Measurements from ENCODE around the gene BEST4. TPM values are rescaled to one million over a fixed set of nuclear protein-coding genes. Genes with fewer than 3 reads are reported as not detected.

BEST4 gene
- polyA plus RNA-seq (2013, experiment 1 of 4), result 1.0 TPM
- 1.1 TPM for polyA plus RNA-seq (2013, experiment 2 of 4)
- polyA plus RNA-seq (2013, experiment 3 of 4), result 1.3 TPM
- polyA plus RNA-seq (2013, experiment 4 of 4), result 1.5 TPM

DNA sequence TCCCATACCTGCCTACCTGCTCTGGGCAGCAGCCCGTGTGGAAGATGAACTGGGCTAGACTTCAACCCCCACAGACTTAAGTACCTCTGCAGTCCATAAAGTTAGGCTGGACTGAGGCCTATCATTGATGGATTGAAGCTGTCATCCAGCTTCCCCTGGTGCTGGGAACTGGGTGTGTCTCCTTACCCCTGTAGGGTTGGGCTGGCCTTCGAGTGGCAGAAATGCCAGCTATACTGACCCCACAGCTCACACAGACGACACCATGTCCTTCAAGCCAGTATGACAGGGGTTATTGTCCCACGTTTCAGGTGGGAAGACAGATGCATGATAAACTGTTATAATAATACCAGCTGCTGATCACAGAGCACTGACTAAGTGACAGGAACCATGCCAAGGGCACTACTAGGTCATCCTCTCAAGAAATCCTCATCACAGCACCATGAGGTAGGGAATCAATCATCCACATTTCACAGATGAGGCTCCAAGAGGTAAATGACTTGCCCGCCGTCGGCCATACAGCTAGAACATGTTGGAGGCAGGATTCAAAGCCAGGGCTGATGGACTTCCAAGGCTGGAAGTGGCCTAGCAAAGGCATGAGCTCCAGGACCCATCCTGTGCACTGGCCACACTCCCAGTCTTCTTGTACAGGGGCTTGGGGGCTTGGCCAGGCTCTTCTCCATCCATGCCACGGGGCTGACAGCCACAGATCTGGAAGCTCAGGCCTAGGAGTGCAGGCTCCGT is at the start of gene BEST4:
Gene BEST4, minus strand, starts transcription at position 51 of the 741 bp plus-strand sequence. CDS start 465 bp downstream, outside the sequence.
- no peak within 1 kb of the TSS for H3K27ac ChIP-seq (ENCODE audit: insufficient read depth, low read depth, low read length, poor library complexity, severe bottlenecking)
- H3K36me3 ChIP-seq (ENCODE audit: control insufficient read depth, insufficient read depth, low read length), result no peaks in the 10 kb centered on the region
- H3K4me3 ChIP-seq (ENCODE audit: insufficient read depth, low read depth, low read length), result no peak within 1 kb of the TSS
- peaks cover 10% of the 10 kb centered on the region for H3K4me1 ChIP-seq (ENCODE audit: control insufficient read depth, insufficient read depth, low read length)
- H3K9me3 ChIP-seq (ENCODE audit: control insufficient read depth, low read length), result no peaks in the 10 kb centered on the region
- peaks cover 22% of the 10 kb centered on the region for H3K27me3 ChIP-seq (ENCODE audit: control insufficient read depth, insufficient read depth, low read length, poor library complexity, severe bottlenecking)
- 94 to 95% methylated on average over 9 of the region's 9 CpGs for WGBS, 2 experiments

- Histone ChIP-seq H3K4me3 (ENCODE audit: insufficient read depth, low read depth, low read length) (no peak overlapping the region), H3K36me3 (ENCODE audit: control insufficient read depth, insufficient read depth, low read length) (no peaks in the 10 kb centered on the region), H3K4me1 (ENCODE audit: control insufficient read depth, insufficient read depth, low read length) (no peaks in the 10 kb centered on the region), H3K9me3 (ENCODE audit: control insufficient read depth, low read length) (no peaks in the 10 kb centered on the region), H3K27me3 (ENCODE audit: control insufficient read depth, insufficient read depth, low read length, poor library complexity, severe bottlenecking) (peaks cover under 1% of the 10 kb centered on the region), H3K27ac (ENCODE audit: insufficient read depth, low read depth, low read length, poor library complexity, severe bottlenecking) (no peak overlapping the region)
- WGBS, 2 experiments, result 72 to 74% methylated on average over 23 of the region's 23 CpGs
Observed at GRCh38 chr1:44835738-44836675, 48.0 kb upstream of the BEST4 start.

DNA sequence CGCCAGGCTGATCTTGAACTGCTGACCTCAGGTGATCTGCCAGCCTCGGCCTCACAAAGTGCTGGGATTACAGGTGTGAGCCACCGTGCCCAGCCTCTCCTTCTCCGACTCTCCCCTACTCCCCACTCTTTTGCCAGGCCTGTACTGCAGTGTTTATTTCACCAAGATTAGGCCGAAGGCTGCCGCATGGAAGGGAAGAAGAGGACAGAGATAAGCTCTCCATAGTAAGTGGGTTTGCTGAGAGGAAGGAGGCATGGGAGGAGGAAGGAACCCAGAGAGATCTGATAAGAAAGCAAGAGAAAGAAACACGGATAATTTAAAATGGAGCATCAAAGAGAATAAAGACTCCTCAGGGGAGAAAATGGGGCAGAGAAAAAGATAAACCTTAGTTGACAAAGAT is 46.4 kb upstream of the BEST4 start:
- H3K27ac ChIP-seq (ENCODE audit: insufficient read depth, low read depth, low read length, poor library complexity, severe bottlenecking), result no peak overlapping the region
- WGBS, 2 experiments, result 89 to 92% methylated on average over 7 of the region's 7 CpGs
- H3K36me3 ChIP-seq (ENCODE audit: control insufficient read depth, insufficient read depth, low read length), result no peaks in the 10 kb centered on the region
- no peaks in the 10 kb centered on the region for H3K27me3 ChIP-seq (ENCODE audit: control insufficient read depth, insufficient read depth, low read length, poor library complexity, severe bottlenecking)
- no peaks in the 10 kb centered on the region for H3K9me3 ChIP-seq (ENCODE audit: control insufficient read depth, low read length)
- no peak overlapping the region for H3K4me3 ChIP-seq (ENCODE audit: insufficient read depth, low read depth, low read length)
- H3K4me1 ChIP-seq (ENCODE audit: control insufficient read depth, insufficient read depth, low read length), result no peaks in the 10 kb centered on the region

GRCh38 chr1:44832056-44832705 is 44.2 kb upstream of the BEST4 start:
- Histone ChIP-seq H3K27me3 (ENCODE audit: control insufficient read depth, insufficient read depth, low read length, poor library complexity, severe bottlenecking) (no peaks in the 10 kb centered on the region), H3K9me3 (ENCODE audit: control insufficient read depth, low read length) (no peaks in the 10 kb centered on the region), H3K36me3 (ENCODE audit: control insufficient read depth, insufficient read depth, low read length) (no peaks in the 10 kb centered on the region), H3K4me1 (ENCODE audit: control insufficient read depth, insufficient read depth, low read length) (no peaks in the 10 kb centered on the region), H3K4me3 (ENCODE audit: insufficient read depth, low read depth, low read length) (no peak overlapping the region), H3K27ac (ENCODE audit: insufficient read depth, low read depth, low read length, poor library complexity, severe bottlenecking) (no peak overlapping the region)
- 83 to 87% methylated on average over 13 of the region's 13 CpGs for WGBS, 2 experiments

DNA sequence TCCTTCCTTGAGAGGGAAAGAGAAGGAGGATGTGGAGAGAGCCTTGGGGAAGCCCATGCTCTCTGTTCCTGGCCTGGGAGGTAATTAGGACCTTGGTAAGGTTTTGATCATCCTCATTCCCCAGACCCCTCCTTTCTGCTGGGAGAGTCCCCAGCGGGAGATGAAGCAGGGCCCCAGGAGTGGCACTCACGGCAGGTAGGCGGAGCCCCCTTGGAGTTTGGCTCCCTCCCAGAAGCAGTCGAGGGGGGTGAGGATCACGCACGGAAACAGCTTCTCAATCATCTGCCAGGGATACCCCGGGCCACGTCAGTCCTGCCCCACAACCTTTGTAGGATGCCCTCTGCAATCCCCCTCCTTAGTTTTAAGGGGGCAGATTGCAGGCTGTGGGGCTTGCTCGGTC is 43.5 kb upstream of the BEST4 start:
- H3K9me3 ChIP-seq (ENCODE audit: control insufficient read depth, low read length), result no peaks in the 10 kb centered on the region
- 59 to 64% methylated on average over 9 of the region's 9 CpGs for WGBS, 2 experiments
- no peaks in the 10 kb centered on the region for H3K27me3 ChIP-seq (ENCODE audit: control insufficient read depth, insufficient read depth, low read length, poor library complexity, severe bottlenecking)
- no peak overlapping the region for H3K27ac ChIP-seq (ENCODE audit: insufficient read depth, low read depth, low read length, poor library complexity, severe bottlenecking)
- no peak overlapping the region for H3K4me3 ChIP-seq (ENCODE audit: insufficient read depth, low read depth, low read length)
- no peaks in the 10 kb centered on the region for H3K4me1 ChIP-seq (ENCODE audit: control insufficient read depth, insufficient read depth, low read length)
- H3K36me3 ChIP-seq (ENCODE audit: control insufficient read depth, insufficient read depth, low read length), result no peaks in the 10 kb centered on the region

- Histone ChIP-seq H3K36me3 (ENCODE audit: control insufficient read depth, insufficient read depth, low read length) (no peaks in the 10 kb centered on the region), H3K4me3 (ENCODE audit: insufficient read depth, low read depth, low read length) (no peak overlapping the region), H3K9me3 (ENCODE audit: control insufficient read depth, low read length) (no peaks in the 10 kb centered on the region), H3K4me1 (ENCODE audit: control insufficient read depth, insufficient read depth, low read length) (no peaks in the 10 kb centered on the region), H3K27me3 (ENCODE audit: control insufficient read depth, insufficient read depth, low read length, poor library complexity, severe bottlenecking) (no peaks in the 10 kb centered on the region), H3K27ac (ENCODE audit: insufficient read depth, low read depth, low read length, poor library complexity, severe bottlenecking) (no peak overlapping the region)
- 92 to 93% methylated on average over 10 of the region's 10 CpGs for WGBS, 2 experiments
Observed at GRCh38 chr1:44830900-44831304, 42.9 kb upstream of the BEST4 start.

- no peaks in the 10 kb centered on the region for H3K4me1 ChIP-seq (ENCODE audit: control insufficient read depth, insufficient read depth, low read length)
- WGBS, 2 experiments, result 91 to 93% methylated on average over 12 of the region's 12 CpGs
- H3K27me3 ChIP-seq (ENCODE audit: control insufficient read depth, insufficient read depth, low read length, poor library complexity, severe bottlenecking), result no peaks in the 10 kb centered on the region
- H3K9me3 ChIP-seq (ENCODE audit: control insufficient read depth, low read length), result no peaks in the 10 kb centered on the region
- H3K36me3 ChIP-seq (ENCODE audit: control insufficient read depth, insufficient read depth, low read length), result no peaks in the 10 kb centered on the region
- H3K27ac ChIP-seq (ENCODE audit: insufficient read depth, low read depth, low read length, poor library complexity, severe bottlenecking), result no peak overlapping the region
- H3K4me3 ChIP-seq (ENCODE audit: insufficient read depth, low read depth, low read length), result no peak overlapping the region
Observed at GRCh38 chr1:44829506-44830384, 41.8 kb upstream of the BEST4 start.

DNA sequence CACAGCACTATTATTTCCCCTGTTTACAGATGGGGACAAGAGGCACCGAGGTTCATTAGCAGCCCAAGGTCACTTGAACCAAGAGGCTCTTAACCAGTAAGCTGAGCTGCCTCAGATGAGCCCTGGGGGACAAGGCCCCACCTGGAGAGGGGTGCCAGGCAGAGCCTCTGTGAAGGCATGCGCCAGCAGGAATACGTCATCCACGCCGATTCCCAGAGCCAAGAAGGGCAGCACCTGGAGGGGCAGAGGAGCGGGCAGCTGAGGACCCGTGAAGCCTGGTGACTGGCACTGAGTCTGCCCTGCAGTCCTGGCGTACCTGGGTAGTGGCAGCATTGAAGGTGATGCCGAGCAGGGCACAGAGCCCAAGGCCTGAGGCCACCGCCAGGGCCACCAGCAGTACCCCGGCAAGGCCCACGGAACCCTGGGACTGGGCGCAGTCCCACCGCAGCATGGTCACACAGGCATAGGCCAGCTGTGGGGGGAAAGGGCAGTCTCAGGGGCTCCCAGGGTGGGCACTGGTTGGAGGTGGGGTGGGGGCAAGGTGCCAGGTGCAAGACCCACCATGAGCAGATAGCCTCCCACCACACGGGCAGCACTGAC is 41.0 kb upstream of the BEST4 start:
- Histone ChIP-seq H3K36me3 (ENCODE audit: control insufficient read depth, insufficient read depth, low read length) (no peaks in the 10 kb centered on the region), H3K4me3 (ENCODE audit: insufficient read depth, low read depth, low read length) (no peak overlapping the region), H3K9me3 (ENCODE audit: control insufficient read depth, low read length) (no peaks in the 10 kb centered on the region), H3K27me3 (ENCODE audit: control insufficient read depth, insufficient read depth, low read length, poor library complexity, severe bottlenecking) (no peaks in the 10 kb centered on the region), H3K27ac (ENCODE audit: insufficient read depth, low read depth, low read length, poor library complexity, severe bottlenecking) (no peak overlapping the region), H3K4me1 (ENCODE audit: control insufficient read depth, insufficient read depth, low read length) (no peaks in the 10 kb centered on the region)
- 96 to 97% methylated on average over 15 of the region's 15 CpGs for WGBS, 2 experiments

- no peaks in the 10 kb centered on the region for H3K27me3 ChIP-seq (ENCODE audit: control insufficient read depth, insufficient read depth, low read length, poor library complexity, severe bottlenecking)
- 94 to 95% methylated on average over 21 of the region's 21 CpGs for WGBS, 2 experiments
Observed at GRCh38 chr1:44828003-44828651, 40.2 kb upstream of the BEST4 start.

More at GRCh38 chr1:44828003-44828651, 40.2 kb upstream of the BEST4 start:
- H3K27ac ChIP-seq (ENCODE audit: insufficient read depth, low read depth, low read length, poor library complexity, severe bottlenecking), result no peak overlapping the region
- no peaks in the 10 kb centered on the region for H3K36me3 ChIP-seq (ENCODE audit: control insufficient read depth, insufficient read depth, low read length)
- H3K4me3 ChIP-seq (ENCODE audit: insufficient read depth, low read depth, low read length), result no peak overlapping the region
- H3K4me1 ChIP-seq (ENCODE audit: control insufficient read depth, insufficient read depth, low read length), result no peaks in the 10 kb centered on the region
- no peaks in the 10 kb centered on the region for H3K9me3 ChIP-seq (ENCODE audit: control insufficient read depth, low read length)
